GM10248 (cell line): Measurements from ENCODE around the gene PXK.

Source experiments
- CTCF ChIA-PET: fragments of 300-600 bp; sonication (Branson Sonifier 250); formaldehyde crosslinking; extraction: SDS; loops from one replicate; lab custom pipeline; 2021; ENCODE audit warnings: antibody characterized with exemption; lab: Yijun Ruan, JAX
- POLR2A ChIA-PET: fragments of 350-650 bp; sonication (Branson Sonifier 250); formaldehyde crosslinking; extraction: SDS; loops from one replicate; lab custom pipeline; 2020; ENCODE audit warnings: antibody characterized with exemption; lab: Yijun Ruan, JAX
- DNase-seq: peaks from one replicate; pipeline ENCODE4 v3.0.0; 2012; ENCODE audit errors: extremely low spot score
- TF ChIP-seq, protein P1 (sequence below): IDR thresholded peaks from 2 replicates; pipeline ENCODE4 v1.5.1; 2012; ENCODE audit warnings: mild to moderate bottlenecking, low read depth; ENCODE audit errors: extremely low read depth, missing control alignments, control extremely low read depth

The PXK gene

DNA sequence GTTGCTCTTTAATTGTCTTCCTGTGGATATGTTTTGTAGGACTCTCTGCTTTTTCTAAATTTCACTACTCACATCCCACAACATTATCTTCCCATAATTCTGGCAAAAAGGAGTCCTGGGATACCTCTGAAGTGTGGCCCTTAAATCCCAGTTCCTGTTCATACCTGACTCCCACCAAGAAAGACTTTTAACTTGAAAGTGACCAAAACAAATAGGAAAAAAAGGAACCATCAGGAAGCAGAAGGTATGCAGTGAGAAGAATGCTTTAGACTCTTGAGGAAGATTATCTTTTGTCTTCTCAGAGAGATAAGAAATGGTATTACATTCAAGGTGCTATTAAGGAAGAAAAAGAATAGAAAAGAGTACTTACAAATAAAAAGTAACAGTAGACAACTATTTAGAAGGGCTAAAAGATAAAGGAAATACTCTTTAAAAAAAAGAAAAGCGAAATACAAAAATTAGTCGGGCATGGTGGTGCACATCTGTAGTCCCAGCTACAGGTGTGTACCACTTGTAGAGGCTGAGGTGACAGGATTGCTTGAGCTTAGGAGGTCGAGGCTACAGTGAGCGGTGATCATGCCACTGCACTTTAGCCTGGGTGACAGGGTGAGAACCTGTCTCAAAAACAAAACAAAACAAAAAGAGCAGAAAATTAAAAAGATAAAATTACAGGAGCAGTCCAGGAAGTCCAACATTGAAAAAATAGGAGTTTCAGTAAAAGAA lies 46.8 kb downstream of the PXK start:
- TF ChIP-seq, protein P1, sequence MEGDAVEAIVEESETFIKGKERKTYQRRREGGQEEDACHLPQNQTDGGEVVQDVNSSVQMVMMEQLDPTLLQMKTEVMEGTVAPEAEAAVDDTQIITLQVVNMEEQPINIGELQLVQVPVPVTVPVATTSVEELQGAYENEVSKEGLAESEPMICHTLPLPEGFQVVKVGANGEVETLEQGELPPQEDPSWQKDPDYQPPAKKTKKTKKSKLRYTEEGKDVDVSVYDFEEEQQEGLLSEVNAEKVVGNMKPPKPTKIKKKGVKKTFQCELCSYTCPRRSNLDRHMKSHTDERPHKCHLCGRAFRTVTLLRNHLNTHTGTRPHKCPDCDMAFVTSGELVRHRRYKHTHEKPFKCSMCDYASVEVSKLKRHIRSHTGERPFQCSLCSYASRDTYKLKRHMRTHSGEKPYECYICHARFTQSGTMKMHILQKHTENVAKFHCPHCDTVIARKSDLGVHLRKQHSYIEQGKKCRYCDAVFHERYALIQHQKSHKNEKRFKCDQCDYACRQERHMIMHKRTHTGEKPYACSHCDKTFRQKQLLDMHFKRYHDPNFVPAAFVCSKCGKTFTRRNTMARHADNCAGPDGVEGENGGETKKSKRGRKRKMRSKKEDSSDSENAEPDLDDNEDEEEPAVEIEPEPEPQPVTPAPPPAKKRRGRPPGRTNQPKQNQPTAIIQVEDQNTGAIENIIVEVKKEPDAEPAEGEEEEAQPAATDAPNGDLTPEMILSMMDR: no peak
- CTCF ChIA-PET: interaction anchor here (1.6 kb wide), 1 partner anchor 9 kb away, joined by 5 read pairs; no protein-coding TSS in a partner anchor
- POLR2A ChIA-PET: no interaction called here
- no peak for DNase-seq

DNA sequence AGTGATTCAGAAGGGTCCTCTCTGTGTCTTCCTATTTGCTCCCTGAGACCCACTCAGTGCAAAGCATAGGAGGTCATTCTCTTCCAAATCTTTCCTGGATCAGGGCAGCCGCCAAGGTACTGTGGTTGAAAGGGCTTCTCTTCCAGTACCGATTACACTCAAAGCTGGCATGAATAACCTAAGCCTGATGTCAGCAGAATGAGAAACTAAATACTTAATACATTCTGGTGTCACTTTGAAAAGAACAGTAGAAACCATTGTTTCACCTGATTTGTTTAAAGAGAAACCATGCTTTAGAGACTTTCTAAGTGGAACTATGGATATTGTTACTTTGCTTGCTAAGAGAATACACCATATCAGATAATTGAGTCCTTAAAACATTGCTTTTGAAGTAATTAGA lies 50.8 kb downstream of the PXK start:
- TF ChIP-seq, protein P1: no peak
- DNase-seq: no peak
- ChIA-PET CTCF (interaction anchor here (1.5 kb wide), 1 partner anchor 26 kb away, joined by 5 read pairs; no protein-coding TSS in a partner anchor), POLR2A (no interaction called here)

DNA sequence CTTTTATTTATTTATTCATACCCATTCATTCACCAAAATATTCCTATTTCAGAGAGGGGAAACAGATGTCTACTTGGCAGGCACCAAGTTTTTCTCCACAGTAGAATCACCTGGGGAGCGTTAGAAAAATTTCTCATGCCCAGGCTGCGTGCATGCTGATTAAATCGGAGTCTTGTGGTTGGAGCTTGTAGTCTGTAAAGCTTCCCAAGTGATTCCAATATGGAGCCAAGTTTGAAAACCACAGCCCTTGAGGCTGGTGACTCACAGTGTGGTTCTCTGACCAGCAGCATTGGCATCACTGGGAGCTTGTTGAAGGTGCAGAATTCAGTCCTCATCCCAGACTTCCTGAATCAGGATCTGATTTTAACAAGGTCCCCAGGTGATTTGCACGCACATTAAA lies 51.2 kb downstream of the PXK start:
- POLR2A ChIA-PET: no interaction called here
- CTCF ChIA-PET: interaction anchor here (0.7 to 1.5 kb wide), 2 partner anchors 26 to 77 kb away, joined by 3 to 5 read pairs; partner anchors contain the start of genes HTD2 and RPP14
- TF ChIP-seq, protein P1: no peak
- no peak for DNase-seq

DNA sequence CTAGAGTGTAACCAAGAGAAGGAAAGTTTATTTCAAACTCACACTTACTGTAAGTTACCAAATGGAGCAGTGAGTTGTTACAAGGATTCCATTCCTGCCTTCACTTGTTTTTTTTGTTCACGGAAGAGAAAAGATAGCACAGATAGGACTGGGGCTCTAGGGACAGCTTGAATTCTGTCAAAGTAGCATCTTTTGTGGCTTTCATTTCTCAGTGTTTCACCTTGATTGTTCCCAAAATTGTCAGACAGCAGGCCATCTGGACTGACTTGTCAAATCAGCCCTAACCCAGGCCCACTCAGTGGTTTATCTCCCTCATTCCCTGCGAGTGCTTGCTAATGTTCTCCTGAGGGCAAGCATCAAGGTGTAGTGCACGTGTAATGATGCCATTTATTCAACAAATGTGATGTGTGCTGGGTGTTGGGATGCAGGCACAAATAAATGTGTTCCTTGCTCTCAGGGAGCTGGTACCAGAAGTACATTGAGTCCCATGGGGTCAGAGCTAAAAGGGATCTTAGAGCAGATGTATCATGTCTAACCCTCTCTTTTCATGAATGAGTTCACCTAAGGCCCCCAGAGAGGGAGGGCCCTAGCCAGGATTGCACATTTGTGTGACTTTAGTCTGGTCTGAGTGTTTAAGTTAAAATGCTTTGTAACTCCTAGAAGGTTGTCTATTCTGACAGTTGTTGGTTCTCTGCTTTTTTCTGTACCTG lies 51.8 kb downstream of the PXK start:
- DNase-seq: no peak
- TF ChIP-seq, protein P1: no peak
- ChIA-PET POLR2A (no interaction called here), CTCF (interaction anchor here (0.7 to 1.5 kb wide), 3 partner anchors 11 to 78 kb away, joined by 3 to 5 read pairs (median 3); partner anchors contain the start of genes HTD2 and RPP14)

DNA sequence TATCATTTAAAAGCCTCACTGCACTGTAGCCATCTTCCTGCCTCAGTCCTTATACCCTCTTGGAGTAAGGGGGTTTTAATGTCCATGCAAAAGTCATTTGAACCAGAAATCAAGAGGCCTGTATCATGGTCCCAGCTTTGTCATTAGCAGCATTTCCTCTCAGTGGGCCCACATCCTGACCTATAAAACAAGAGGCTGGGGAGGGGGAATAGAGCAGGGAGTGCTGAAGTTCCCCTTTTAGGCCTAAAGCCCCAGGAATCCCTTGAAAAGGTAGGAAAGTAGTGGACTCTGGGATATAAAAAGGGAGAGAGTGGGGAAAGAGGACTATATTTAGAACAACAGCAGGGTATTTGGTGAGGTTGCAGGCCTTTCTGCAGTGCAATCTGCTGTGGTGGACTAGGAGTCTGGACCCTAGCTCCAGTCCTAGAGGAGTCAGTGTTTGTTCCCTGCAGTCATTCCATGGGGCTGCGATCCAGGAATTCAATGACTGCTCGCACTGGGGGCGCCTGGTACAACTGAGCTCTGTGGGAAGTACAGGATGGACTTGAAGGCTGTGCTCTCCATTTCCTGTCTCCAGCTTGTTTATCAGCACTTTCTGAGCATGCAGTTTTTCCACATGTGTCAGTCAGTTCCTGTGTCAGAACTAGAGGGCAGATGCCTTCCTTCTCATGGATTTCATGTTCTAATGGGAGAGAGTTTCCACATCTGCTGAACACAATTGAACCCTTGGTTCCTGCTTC lies 54.1 kb downstream of the PXK start:
- ChIA-PET POLR2A (no interaction called here), CTCF (interaction anchor here (0.7 to 1.3 kb wide), 3 partner anchors 8 to 199 kb away, joined by 3 to 4 read pairs (median 4); partner anchors contain the start of genes HTD2 and RPP14)
- no peak for DNase-seq
- TF ChIP-seq, protein P1: no peak
